Stimulated activated CD4-positive, alpha-beta T cell treated with anti-CD3 and anti-CD28 coated beads, Interleukin-1b, Interleukin-23, amount 100 ng/mL, for 1 hour (primary cell): ENCODE measurements around the gene TBX2.

ENCODE experiments used
- DNase-seq, 2 donors: peaks; one replicate each; pipeline ENCODE4 v3.0.0-alpha.2; 2020; ENCODE audit warnings: low read depth in 2 of 2

Gene TBX2

DNA sequence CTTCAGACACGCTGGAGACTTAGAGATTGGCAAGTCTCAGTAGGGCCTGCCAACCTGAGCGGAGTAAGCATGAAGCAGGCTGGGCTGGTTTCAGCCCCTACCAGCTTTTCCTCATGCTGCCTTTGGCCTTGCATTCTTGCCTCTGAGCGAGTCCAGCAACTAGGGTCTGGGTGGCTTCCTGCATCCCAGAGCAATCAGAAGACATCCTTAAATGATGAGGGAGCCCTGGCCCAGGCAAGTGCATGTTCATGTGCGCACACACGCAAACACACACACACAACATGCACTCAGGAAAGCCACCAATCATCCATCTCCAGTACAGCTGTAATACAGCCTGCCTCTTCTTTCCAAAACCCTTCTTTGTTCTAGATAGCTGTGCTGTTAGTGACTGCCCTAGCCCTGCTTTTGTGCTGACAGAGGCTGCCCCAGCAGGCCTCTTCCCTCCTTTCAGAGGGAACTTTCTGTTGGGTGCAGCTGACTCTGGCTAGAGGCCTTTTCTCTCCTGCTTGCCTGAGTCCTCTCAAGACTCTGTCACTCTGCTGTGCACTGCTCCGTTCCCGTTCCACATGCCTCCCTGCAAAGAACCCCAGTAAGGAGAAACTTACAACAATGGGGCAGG, 30.7 kb upstream of the TBX2 start:
- DNase-seq, result no peak

DNA sequence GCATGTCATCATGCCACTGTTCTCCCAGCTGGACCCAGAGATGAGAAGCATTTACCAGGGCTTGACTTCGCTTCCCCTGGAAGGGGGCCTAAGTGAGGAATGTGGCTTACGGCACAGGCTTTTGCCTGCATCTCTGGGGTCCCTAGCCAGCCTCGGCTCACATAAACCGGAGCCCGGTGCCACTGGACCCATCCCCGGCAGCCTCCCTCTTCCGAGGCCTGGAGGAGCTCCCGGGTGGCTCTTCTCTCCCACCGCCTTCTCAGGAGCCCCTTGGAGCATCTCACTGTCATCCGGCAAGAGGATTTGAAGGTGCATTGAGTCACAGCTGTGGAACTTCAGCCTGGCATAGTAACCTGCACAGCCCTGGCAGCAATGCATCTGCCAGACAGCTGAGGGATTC, 29.9 kb upstream of the TBX2 start:
- no peak for DNase-seq

DNA sequence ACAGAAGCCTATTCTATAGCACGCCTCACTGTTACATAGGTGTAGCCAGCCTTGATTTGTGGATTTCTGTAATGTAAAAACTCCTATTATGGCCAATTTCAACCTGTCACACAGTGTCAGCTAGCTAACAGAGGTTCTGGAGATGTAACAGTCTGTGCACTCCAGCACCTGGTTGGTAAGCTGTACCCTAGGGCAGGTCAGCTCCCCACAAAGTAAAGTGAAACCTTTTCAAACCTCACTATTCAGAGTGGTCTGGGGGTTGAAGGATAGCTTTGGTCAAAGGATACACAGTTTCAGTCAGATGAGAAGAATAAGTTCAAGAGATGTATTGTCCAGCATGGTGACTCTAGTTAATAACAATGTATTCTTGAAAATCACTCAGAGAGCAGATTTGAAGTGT, 28.5 kb upstream of the TBX2 start:
- no peak for DNase-seq

DNA sequence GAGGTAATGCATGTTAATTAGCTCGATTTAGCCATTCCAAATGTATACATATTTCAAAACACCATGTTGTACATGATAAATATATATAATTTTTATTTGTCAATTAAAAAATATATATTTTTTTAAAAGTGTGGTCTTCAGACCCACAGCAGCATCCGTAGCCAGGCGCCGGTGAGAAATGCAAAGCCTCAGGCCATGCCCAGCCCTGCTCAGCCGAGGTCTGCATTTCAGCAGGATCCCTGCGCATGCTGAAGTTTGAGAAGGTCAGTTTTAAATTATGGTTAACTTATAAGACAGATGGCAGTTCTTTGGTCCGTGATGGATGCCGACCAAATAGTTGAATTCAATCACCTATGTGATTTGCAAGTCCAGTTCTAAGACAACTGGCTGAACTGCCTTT, 28.0 kb upstream of the TBX2 start:
- DNase-seq, result no peak

DNA sequence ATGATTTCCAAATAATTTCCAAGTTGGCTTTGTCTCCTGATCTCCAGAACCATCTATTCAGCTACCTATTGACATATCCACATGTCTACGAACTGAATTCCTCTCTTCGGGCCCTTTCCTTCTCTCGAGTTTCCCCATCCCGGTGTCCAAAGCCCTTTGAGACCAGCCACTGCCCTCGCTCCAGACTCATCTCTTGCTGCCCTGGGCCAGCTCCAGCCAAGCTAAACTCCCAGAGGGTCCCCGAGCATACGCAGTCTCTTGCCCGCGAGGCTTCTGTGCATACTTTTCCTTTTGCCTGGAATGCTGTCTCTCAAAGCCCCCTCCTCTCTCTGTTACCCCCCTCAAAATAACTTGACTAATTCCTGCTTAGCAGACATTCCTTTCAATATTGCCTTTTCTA, 27.2 kb upstream of the TBX2 start:
- no peak for DNase-seq

DNA sequence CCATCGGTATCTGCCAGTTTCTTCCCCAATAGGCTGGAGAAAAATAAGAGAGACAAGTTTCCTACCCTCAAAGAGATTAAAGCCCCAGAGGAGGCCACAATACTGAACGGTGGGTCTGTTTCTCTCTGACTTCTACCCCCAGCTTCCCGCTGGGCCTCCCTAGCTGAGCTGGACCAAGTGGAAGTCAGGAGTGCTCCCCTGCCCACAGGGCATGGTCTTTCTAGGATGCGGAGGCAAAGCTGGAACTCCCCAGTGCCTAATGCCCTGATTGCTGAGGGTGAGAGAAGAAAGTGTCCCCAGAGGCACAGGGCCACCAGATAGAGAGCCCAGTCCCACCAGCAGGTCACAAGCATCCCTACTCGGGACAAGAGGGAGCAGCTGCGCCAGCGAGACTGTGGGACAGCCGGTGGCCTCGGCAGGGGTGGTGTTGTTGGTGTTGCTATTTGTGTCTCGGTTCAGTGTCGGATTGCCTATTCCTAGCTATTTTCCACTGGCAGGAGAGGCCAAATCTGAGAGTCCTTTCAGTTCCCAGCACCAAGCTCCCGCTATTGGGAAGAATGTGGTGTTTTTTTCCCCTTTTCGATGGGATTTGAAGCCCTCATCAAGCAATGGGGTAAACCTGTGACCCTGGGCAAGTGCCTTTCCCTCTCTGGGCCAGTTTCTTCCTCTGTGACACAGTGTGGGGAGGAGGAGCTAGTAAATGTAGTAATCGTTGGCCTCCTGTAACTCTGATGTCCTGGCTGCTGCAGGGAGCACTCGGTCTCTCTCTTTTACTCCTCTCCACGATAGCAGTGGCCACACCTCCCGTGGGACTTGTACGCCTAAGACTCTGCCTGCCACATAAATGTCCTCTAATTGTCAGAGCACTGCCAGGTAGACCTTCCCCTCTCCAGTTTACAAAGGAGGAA, 22.5 kb upstream of the TBX2 start:
- DNase-seq, result no peak

DNA sequence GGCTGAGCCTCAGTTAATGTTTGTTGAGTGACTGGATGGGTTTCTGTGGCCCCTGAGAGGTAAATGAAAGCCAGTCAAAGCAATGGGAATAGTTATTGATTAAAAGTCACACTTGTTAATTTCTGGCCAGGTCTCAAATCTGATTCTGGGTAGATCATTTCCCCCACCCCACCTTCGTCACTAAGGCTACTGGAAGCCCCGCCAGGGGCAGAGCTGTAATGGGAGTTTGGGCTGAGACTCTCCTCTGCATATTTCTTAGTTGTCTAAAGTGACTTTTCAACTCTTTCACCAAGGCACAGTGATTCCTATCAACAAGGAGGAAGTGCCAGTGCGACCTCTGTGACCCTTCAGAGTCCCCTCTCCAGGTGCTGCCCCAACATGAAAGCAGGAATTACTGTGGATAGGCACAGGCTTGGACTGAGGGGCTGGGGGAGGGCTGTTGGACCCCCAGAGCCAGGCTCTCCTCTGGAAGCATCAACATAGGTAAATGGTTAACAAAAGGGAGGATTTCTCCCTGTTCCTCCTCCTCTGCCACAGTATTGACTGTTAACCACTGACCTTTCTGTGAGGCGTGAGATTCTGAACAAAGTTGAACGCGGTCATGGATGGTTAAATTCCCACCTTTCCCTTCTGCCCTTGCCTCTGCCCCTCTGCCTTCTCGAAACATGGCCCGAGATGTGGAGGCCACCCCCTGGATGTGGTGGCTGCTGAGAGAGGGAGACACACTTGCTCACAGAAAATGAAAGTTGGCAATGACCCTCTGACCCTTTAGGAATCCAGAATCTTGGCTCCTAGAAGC, 20.8 kb upstream of the TBX2 start:
- no peak for DNase-seq

DNA sequence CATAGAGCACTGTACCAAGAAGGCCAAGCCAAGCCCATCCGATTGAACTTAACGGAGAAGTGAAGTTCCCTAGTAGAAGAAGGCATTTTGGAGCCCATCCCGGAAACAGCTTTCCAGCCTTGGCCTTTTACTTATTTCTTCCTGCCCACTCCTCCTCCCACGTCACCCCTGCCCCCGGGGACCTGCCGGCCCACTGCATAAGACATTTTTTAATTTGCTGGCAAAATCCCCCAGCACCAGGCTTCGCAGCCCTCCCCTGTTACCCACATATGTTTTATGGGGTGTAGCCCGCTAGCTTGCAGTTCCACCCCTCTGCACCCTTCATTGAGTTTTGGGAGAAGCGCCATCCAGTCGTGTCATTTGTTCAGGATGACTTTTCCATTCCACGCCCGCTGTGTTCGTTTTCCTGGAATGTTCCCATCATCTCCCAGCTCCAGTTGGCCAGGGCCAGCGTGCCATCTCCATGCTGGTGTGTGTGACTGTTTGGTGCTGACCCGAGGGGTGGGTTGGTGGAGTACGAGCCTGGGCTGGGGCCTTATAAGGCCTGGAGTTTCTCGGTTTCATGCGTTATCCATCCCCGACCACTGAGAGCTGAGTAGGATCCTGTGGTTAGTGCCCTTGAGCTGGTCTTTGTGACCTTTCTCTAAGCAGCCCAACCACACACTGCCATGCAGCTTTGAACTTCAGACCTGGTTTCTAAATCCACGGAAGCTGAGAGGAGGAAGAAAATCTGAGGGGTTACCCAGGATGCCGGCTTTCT, 20.0 kb upstream of the TBX2 start:
- DNase-seq, result no peak

DNA sequence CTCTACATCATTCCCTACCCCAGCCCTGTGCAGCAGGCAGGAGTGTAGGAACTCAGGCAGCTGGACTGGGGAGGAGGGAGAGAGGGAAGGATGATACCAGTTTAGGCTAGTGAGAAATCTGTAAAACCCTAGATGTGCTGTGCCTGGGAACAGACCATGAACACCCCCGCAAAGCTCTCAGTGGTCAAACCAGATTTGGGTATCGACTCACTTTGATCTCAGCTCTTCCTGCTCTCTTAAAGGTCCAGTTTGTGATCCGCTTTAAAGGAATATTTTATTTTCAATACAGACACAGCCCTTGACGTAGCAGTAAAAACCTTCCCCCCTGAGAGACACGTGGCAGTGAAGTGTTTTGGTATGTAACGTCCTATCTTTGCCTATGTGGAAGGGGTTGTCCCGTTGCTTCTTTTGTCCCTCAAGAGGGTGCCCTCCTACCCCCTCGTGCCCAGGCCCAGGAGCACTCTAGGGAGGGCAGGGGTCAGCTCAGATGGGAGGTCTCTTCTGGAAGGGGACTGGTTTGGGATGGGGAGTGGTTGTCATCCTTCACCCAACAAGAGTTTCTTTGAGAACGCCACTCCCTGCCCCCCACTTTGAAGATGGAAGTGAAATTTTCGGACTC, 19.3 kb upstream of the TBX2 start:
- no peak for DNase-seq

DNA sequence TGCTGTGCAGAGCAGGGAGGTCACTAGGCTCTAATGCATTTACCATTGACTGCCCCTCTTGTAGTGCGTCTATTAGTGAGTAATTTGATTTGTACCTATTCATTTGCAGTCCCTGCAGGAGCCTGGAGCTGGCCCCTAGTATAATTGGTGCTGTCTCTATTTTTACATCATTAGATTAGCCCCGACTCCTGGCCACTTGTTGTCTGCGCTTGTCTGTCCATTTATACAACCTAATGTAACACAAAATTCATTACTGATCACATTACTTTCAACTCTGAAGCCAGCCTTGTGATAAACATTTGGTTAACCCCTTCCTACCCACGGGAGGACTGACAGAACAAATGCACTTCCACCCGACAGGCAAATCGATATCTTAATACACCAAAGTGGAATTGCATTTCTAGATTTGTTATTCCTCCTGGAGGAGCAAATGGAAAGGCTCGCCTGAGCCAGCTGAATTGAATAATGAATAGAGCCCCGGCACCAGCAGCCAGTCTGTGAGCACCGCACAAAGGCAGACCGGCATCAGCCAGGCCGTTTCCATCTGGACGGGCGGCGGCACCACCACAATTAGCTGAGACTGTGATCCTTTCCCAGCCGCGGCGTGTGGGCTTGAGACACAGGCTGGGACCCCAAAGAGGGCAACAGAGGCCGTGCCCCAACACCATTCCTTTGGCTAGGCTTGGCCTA, 18.7 kb upstream of the TBX2 start:
- no peak for DNase-seq

DNA sequence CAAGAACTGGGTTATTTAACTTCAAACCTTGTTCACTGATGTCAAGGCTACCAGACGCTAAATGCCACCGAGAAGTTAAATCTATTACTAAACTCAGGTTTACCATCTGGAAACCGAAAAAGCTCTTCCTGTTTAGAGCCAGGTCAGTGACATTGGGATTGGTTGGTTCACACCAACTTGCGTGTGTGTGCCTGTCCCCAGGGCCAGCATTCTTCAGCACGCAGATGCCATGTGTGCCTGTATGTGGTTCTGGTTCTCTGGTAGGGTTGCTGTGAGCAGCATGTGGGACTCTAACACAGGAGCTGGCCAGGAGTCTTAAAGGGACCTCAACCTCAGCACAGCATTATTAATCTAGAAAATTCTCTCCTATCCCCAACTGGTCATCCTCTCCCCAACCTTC, 18.1 kb upstream of the TBX2 start:
- no peak for DNase-seq

DNA sequence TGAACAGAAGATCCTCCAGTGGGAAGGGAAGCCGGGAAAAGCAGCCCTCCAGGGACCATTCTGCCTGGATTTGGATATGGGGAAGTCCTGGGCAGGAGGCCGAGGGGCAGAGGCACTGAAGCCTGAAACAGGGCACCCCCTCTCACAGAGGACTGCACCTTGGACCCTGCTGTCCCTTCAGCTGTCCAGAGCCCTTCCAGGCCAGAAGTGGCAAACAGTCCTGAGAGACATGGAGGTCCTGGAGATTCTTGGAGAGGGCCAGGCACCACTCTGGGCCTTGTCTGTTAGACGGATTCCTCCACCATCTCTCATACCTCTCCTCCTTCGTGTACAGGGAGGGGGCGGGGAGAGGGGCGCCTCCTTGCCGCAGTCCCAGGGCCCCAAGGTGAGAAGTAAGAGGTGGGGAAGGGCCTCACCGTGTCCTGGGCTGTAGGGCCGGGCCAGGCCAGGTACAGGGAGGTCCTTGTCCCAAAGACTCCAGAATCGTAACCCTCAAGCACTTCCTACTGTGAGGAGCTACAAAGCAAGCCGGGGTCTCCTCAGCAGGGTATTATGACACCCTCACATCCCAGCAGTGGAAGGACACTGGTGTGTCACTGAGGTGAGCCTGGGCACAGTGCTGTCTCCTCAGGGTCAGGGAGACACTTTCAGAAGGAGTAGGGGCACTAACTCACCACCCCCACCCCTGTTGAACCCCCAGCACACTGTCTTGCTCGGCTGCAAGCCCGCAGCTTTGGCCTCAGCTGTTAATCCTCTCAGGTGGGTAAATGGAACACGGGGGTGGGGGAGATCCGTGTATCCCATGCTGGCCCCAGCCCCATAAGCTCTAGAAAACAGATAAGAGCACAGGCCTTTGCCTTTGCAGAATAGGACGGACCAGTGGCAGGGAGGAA, 16.6 kb upstream of the TBX2 start:
- no peak for DNase-seq

DNA sequence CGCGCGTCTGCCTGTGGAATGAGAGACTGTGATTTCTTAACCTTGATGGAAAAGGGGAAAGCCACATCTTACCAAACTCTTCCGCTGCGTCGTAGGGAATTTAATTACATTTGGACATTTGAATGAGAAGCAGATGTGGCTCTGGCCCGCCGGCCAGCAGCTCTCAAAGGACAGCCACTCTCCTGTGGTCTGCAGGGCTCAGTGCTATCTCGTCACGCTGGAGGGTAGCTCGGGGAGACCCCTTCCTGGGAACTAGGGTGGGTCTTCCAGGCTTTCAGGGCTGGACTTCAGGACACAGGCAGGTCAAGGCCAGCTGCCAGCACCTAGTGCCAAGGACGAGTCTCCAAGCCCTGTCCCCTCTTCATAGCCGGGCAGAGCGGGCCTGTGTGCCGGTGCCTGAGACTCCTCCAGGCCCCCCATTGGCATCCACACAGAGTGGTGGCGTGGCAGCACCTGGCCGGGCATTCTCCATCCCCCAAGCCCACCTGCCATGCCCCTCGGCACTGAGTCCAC, 15.9 kb upstream of the TBX2 start:
- no peak for DNase-seq

DNA sequence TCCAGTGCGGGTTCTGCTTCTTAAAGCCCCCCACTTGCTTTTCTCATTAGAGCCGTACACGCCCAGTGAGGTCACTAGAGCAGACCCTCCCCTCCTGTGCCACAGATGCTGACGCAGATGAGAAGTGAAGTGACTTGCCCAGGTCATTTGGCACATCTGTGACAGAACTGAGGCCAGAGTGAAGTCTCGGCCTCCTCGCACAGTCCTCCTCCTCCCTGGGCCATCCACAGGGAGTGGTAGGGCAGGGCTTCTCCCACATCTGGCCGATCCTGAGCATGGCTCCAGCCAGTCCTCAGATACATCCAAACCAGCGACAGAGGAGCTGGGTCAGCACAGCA, 15.3 kb upstream of the TBX2 start:
- no peak for DNase-seq

DNA sequence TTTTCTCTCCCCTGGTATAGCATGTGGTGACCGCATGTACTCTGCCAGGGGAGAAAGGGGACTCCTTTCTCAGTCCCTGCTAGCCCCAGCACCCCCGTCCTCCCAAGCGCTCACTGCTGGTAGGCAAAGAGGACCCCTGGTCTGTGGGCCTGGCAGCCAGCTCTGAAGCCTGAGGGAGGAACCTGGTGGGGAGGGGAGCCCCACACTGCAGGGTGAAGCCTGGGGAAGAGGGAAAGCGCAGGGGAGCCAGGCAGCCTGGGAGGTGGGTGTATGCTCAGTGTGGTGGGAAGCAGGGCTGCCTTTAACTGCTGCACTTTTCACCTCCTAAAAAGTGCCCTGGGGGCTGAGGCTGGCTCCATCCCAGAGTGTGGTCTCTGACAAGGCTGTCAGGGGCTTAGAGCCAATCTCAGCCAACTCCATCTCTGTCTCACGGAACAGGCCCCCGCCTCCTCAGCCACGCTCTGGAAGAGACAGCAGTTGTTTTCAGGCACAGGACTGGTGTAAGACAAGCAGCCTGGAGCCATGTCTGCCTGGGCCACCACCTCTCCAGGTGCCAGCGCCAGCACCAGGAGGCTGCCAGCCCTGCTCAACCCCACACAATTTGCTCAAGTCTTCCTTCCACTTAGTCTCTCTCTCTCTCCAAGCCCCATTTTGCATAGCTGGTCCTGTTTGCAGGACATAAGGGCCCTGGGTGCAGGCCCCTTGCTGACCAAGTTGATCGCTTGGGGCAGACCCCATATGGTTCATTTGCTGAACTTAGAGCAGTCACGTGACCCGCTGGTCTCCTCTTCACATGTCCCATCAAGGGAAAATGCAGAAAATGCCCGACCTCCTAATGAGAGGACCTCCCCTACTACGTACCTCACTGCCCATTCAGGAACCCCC, 14.7 kb upstream of the TBX2 start:
- no peak for DNase-seq

DNA sequence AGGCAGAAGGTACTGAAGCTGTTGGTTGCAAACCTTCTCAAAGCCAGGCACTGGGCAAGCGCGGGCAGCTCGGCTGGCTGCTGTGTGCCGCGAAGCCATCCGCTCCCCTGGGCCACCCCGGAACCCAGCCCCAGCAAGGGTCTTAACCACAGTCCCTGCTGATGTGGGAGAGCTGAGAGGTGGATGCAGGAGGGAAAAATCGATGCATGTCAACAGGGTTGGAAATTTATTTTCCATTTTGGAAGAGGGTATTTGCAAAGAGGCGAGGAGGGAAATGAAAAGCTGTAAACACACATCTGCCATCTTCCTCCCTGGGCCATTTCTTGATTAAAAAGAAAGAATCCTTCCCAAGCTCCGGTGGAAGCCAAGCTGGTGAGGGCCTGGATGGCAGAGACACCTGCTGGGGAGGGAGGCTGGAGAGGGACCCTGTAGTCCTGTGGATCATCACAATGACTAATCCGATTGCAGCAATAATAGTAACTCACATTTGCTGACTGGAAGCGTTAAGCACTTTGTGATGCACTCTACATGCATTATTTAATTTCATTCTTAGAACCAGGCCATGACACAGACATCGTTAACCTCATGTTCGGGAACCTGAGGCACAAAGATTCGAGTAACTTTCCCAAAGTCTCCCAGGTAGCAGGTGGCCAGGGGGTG, 13.9 kb upstream of the TBX2 start:
- DNase-seq, result no peak

DNA sequence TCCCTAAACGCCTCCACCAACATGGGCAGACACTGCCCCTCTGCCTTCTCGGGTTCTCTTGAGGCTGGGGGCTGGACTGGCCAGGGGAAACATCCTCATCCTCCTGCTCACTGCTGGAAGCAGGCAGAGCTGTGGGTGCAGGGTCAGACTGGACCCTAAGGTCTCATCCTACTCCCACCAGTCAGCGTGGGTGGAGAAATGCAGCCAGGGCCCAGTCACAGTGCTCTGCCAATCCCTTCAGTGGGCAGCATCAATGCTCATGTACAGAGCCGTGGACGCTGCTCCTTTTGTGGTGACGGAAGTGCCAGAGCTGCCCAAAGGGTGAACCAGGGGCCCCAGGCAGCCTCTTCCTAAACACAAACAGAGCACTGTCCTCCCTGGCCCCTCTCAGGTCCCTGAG, 13.4 kb upstream of the TBX2 start:
- DNase-seq, result no peak

DNA sequence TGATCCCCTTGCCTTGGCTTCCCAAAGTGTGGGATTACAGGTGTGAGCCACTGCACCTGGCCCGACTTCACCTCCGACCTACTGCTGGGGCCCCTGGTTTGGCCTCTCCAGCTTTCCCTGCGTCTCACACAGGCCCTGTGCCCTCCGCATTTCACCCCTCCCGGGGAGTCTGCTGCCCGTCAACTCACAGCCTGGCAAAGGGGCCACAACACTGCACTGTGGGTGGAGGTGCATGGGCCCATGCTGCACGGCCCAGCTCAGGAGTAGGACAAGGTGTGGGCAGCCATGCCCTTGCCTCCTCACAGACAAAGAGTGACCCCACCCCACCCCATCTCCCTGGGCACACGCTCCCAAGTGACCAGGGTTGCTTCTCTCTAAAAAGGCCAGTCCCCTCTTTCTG, 12.6 kb upstream of the TBX2 start:
- DNase-seq, result no peak
